Measurements from ENCODE around the gene CRYM.
"Not testable (repeated sequence)": the region's sequence is repeated elsewhere in the genome, so short reads cannot be mapped to it uniquely, and the experiment has no call there.

The CRYM gene

DNA sequence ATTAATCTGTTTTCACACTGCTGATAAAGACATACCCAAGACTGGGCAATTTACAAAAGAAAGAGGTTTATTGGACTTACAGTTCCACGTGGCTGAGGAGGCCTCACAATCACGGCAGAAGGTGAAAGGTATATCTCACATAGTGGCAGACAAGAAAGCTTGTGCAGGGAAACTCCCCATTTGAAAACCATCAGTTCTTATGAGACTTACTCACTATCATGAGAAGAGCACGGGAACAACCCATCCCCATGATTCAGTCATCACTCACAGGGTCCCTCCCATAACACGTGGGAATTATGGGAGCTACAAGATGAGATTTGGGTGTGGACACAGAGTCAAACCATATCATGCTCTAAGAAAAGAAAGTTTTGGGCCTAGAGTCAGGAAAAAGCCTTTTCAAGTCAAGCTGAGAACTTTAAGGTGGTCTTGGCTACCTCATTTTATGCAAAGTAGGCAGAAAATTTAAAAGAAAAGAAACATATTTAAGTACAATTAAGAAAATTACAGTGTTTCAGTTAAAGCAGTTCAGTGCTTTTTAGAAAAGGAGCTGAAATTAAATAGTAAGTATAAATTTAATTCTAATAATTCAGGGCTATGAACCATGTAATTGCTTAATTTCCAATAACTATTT lies 24.9 kb upstream of the CRYM start:
- DNase-seq (ENCODE audit: low read depth) = peak; percentile 69
- TF ChIP-seq, protein P1, sequence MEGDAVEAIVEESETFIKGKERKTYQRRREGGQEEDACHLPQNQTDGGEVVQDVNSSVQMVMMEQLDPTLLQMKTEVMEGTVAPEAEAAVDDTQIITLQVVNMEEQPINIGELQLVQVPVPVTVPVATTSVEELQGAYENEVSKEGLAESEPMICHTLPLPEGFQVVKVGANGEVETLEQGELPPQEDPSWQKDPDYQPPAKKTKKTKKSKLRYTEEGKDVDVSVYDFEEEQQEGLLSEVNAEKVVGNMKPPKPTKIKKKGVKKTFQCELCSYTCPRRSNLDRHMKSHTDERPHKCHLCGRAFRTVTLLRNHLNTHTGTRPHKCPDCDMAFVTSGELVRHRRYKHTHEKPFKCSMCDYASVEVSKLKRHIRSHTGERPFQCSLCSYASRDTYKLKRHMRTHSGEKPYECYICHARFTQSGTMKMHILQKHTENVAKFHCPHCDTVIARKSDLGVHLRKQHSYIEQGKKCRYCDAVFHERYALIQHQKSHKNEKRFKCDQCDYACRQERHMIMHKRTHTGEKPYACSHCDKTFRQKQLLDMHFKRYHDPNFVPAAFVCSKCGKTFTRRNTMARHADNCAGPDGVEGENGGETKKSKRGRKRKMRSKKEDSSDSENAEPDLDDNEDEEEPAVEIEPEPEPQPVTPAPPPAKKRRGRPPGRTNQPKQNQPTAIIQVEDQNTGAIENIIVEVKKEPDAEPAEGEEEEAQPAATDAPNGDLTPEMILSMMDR (IDR thresholded peaks at IDR 0.05; ENCODE audit: low read length, missing control alignments) = no peak
- peak overlapping the region; percentile 66 for H3K4me3 ChIP-seq (replicated peaks; ENCODE audit: low read depth, low read length)

DNA sequence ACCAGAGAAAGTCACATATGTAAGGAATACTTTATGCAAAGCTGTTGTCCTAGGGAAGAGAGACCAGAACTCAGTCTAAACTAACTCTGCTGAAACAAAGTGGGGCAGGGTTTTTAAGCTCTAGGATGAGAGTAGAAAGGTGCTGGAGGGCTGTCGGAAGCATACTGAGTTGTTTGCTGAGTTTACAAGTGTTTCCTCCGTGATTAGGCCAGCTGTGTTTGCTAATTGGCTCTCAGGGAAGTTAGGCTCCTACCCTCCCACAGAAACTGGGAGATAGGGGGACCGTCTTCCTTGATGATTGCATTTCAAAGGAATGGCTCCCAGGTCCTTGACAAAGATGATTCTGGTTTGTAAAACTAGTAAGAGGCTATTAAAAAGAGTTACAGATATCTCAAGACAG lies 24.4 kb upstream of the CRYM start:
- DNase-seq (ENCODE audit: low read depth) = peak; percentile 2
- H3K4me3 ChIP-seq (replicated peaks; ENCODE audit: low read depth, low read length) = peak overlapping the region; percentile 66
- TF ChIP-seq, protein P1 (IDR thresholded peaks at IDR 0.05; ENCODE audit: low read length, missing control alignments) = no peak

DNA sequence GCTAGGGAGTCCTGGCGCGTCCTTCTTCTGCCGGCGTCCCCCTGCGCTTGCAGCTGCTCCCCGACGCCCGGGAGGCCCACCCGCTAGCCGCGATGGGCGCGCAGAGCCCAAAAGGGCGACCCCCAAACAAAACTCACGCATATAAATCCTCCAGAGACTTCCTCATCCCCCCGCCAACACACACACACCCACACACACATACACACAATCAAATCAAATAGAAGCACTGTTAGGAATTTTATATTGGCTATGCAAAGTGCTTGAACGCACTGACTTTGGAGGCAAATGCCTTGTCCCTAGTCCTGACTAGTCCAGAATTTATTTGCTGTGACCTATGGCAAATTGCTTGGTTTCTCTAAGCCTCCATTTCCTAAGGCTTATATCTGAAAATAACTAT lies 23.8 kb upstream of the CRYM start:
- TF ChIP-seq, protein P1 (IDR thresholded peaks at IDR 0.05; ENCODE audit: low read length, missing control alignments) = no peak
- H3K4me3 ChIP-seq (replicated peaks; ENCODE audit: low read depth, low read length) = peak overlapping the region; percentile 66
- DNase-seq (ENCODE audit: low read depth) = peak; percentile 21

DNA sequence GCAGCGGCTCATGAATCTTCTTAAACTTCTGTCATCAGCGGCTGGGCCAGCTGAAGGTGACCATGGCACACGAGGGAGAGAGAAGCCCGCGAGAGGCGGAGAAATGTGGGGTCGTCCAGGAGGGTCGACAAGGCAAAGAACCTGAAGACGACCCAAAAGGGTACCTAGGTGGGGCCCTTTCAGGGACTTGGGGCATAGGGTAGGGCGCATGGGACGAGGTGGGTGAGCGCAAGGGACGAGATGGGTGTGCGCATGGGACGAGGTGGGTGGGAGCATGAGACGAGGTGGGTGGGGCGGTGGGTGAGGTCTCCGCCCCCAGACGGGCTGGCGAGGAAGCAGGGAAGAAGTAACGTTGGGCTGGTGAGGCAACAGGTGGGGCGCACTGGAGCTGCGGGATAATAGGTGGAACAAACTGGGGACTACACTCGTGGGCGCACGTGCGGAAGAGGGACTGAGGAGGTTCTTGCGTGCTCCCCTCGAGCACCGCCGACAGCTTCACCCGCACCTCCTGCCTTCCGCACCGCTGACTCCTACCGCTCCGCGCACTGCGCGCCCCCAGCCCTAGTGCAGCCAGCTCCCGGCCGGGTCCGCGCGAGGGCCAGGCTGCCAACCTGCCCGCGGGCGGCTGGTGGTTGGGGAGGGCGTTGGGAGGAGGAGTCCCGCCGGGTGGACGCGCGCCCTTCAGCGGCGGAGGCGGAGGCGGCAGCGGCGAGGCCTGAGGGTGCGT lies 23.2 kb upstream of the CRYM start:
- TF ChIP-seq, protein P1 (IDR thresholded peaks at IDR 0.05; ENCODE audit: low read length, missing control alignments) = no peak
- peak; percentile 67 for DNase-seq (ENCODE audit: low read depth)
- peak overlapping the region; percentile 66 for H3K4me3 ChIP-seq (replicated peaks; ENCODE audit: low read depth, low read length)

DNA sequence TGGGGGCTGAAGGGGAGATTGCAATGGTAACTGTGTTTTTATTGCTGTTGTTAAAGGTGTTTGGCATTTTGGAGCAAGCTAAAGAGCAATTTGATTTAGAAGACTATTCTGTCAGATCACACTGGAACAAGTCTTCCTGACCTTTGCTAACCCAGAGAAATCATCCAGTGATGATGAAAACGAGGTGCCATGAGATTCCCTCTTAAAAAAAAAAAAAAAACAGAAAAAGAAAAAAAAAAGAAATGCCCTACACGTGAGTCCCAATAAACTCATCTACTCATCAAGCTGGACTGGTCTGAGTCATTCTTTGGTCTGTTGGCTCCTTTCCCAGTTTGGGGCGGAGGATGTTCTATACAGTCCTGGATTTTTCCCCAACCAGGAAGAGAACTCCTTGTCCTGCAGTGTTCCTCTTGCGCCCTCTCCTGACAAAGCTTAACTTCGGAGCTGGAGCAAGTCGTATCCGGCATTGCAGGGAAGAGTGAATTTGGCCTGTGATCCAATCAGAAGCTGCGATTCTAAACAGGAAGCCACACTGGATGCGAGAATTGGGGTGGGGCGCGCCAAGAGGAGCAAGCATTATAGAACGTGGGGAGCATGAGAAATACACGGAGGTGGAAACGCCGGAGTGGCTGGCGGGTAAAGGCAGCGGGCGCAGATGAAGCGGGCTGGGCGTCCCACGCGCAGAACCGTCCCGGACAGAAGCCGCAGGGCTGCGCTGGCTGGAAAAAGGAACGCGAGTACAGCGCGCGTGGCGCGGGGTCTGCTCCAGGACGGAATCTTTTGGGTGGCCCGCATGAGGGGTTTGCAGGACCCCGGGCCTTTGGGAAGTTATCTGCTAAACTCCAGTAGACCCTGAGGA lies 22.4 kb upstream of the CRYM start:
- H3K4me3 ChIP-seq (replicated peaks; ENCODE audit: low read depth, low read length) = peak overlapping the region; percentile 66
- TF ChIP-seq, protein P1 (IDR thresholded peaks at IDR 0.05; ENCODE audit: low read length, missing control alignments) = peak; percentile 97
- DNase-seq (ENCODE audit: low read depth) = peak; percentile 100

DNA sequence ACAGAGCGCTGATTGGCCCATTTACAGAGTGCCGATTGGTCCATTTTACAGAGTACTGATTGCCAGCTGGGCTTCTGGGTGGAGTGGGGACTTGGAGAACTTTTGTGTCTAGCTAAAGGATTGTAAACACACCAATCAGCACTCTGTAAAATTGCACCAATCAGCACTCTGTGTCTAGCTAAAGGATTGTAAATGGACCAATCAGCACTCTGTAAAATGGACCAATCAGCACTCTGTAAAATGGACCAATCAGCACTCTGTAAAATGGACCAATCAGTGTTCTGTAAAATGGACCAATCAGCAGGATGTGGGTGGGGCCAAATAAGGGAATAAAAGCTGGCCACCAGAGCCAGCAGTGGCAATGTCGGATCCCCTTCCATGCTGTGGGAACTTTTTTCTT lies 11.7 kb upstream of the CRYM start:
- DNase-seq (ENCODE audit: low read depth); H3K4me3 ChIP-seq (replicated peaks; ENCODE audit: low read depth, low read length): not testable (repeated sequence)

DNA sequence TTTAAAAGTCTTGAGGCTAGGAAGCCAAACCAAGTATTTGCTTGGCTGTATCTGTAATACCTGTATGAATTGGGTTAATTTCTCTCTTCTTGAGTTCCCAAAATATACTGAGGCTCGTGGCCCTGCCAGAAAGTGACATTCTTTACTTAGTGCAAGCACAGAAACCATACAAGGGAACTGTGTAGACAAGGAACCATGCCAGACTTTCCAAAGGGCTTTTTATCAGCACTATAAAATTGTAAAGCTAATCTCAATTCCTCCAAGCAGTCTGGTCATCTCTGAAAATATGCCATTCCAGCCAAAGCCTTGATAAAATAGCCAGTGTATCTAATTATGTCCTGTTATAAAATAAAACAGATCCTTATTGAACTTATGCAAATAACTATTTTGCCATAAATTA lies 7.2 kb upstream of the CRYM start:
- no peak overlapping the region for H3K4me3 ChIP-seq (replicated peaks; ENCODE audit: low read depth, low read length)
- TF ChIP-seq, protein P1 (IDR thresholded peaks at IDR 0.05; ENCODE audit: low read length, missing control alignments) = no peak
- no peak for DNase-seq (ENCODE audit: low read depth)

Measured in fibroblast of pulmonary artery (primary cell).